PC-9 (cell line): Measurements from ENCODE around the gene FAM98C. TPM values are rescaled to one million over a fixed set of nuclear protein-coding genes. Genes with fewer than 3 reads are reported as not detected.
"Not testable (repeated sequence)": the region's sequence is repeated elsewhere in the genome, so short reads cannot be mapped to it uniquely, and the experiment has no call there.

Source experiments
- BruUV-seq: library from RNA; stranded (reverse); fragments of 400-500 nt; replicated peaks from 2 replicates; lab custom pipeline; 2021; lab: Mats Ljungman, UMichigan
- CTCF ChIA-PET: fragments of 300-600 bp; sonication (Branson Sonifier 250); formaldehyde crosslinking; loops from one replicate; lab custom pipeline; 2022; ENCODE audit warnings: antibody characterized with exemption; lab: Charles Lee
- POLR2A ChIA-PET: fragments of 300-600 bp; sonication (Branson Sonifier 250); formaldehyde crosslinking; loops from one replicate; lab custom pipeline; 2022; ENCODE audit warnings: antibody characterized with exemption; ENCODE audit not compliant: unreplicated experiment; lab: Charles Lee
- DNase-seq, 2 experiments: peaks; one replicate each; pipeline versions ENCODE4 v3.0.0 to v3.0.0-alpha.2; 2015 to 2022; ENCODE audit warnings: mixed read lengths in 1 of 2
- H2AFZ ChIP-seq: fragments of 200-600 bp; sonication (generic); 2 replicates; pipeline ENCODE4 v1.8.1; 2017; ENCODE audit warnings: antibody characterized with exemption
- H3F3A ChIP-seq: fragments of 200-600 bp; sonication (generic); 2 replicates; pipeline ENCODE4 v1.8.1; 2017; ENCODE audit warnings: antibody characterized with exemption, mild to moderate bottlenecking, low read depth; ENCODE audit not compliant: insufficient read depth
- H3K27ac ChIP-seq: fragments of 200-600 bp; sonication (generic); 2 replicates; pipeline ENCODE4 v1.6.1; 2016; ENCODE audit warnings: mixed run types
- H3K27me3 ChIP-seq: fragments of 200-600 bp; sonication (generic); 2 replicates; pipeline ENCODE4 v1.6.1; 2016; ENCODE audit warnings: low read depth, mixed run types; ENCODE audit not compliant: insufficient read depth
- H3K36me3 ChIP-seq: fragments of 200-600 bp; sonication (generic); 2 replicates; pipeline ENCODE4 v1.6.1; 2016; ENCODE audit warnings: low read depth, mixed run types
- H3K4me1 ChIP-seq: fragments of 200-600 bp; sonication (generic); replicated peaks from 2 replicates; pipeline ENCODE4 v1.6.1; 2016; ENCODE audit warnings: mixed run types; ENCODE audit not compliant: insufficient read depth
- H3K4me2 ChIP-seq: fragments of 200-600 bp; sonication (generic); 2 replicates; pipeline ENCODE4 v1.6.1; 2017; ENCODE audit warnings: mixed run types
- H3K4me3 ChIP-seq: fragments of 200-600 bp; sonication (generic); 2 replicates; pipeline ENCODE4 v1.6.1; 2016; ENCODE audit warnings: mixed run types
- H3K79me2 ChIP-seq: fragments of 200-600 bp; sonication (generic); 2 replicates; pipeline ENCODE4 v1.6.1; 2017; ENCODE audit warnings: low read depth, mixed run types
- H3K9me2 ChIP-seq: fragments of 200-600 bp; sonication (generic); 2 replicates; pipeline ENCODE4 v1.8.1; 2017; ENCODE audit warnings: mild to moderate bottlenecking; ENCODE audit not compliant: insufficient read depth
- H3K9me3 ChIP-seq: fragments of 200-600 bp; sonication (generic); 2 replicates; pipeline ENCODE4 v1.8.1; 2016; ENCODE audit warnings: low read depth; ENCODE audit not compliant: insufficient read depth
- H4K20me1 ChIP-seq: fragments of 200-600 bp; sonication (generic); 2 replicates; pipeline ENCODE4 v1.8.1; 2017; ENCODE audit not compliant: insufficient read depth
- EZH2 ChIP-seq: fragments of 200-600 bp; sonication (generic); IDR thresholded peaks from 2 replicates; pipeline ENCODE4 v1.8.0; 2017; ENCODE audit warnings: antibody characterized with exemption, low read depth
- intact Hi-C: fragments of 100-400 bp; cut with micrococcal nuclease; formaldehyde crosslinking; loops from one replicate; pipeline ENCODE4 v1.10.0; 2022; ENCODE audit not compliant: unreplicated experiment
- total RNA-seq: library from RNA; stranded (reverse); gene quantifications from 2 replicates; pipeline ENCODE4 v1.2.3, GENCODE V29; 2021
- TF ChIP-seq, protein P1 (sequence below): fragments of 200-600 bp; sonication (generic); conservative IDR thresholded peaks from 2 replicates; pipeline ENCODE4 v1.6.1; 2017; ENCODE audit warnings: mixed run types, antibody characterized with exemption, mild to moderate bottlenecking, moderate library complexity

FAM98C gene
- total RNA-seq, 1 experiment from 2014 or later: 15.8 TPM

DNA sequence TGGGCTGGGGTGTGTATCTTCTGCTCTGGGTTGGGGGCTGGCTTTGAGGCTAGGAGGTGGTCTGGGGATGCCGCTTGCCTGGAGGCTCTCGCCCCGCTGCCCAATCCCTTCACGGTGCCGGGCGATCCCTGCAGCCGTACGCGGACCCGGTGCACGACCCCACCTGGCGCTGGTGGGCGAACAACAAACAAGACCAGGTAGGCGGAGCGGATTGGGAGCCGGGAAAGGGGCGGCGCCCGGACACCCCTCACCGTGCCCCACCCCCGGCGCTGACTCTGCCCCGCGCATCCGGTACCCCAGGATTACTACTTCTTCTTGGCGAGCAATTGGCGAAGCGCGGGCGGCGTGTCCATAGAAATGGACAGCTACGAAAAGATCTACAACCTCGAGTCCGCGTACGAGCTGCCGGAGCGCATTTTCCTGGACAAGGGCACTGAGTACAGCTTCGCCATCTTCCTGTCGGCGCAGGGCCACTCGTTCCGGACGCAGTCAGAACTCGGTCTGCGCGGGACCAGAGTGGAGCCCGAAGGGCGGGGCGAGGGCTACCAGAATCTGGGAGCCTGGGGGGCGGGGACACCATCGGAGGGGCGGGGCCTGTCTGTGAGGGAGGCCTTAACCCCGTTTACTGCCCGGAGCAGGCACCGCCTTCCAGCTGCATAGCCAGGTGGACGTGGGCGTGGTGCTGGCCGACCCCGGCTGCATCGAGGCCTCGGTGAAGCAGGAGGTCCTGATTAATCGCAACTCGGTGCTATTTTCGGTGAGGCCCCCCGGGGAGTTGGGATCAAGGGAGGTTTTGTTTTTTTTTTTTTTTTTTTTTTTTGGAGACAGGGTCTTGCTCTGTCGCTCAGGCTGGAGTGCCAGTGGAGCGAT, 40.6 kb upstream of the FAM98C start:
- intact Hi-C loops: no loop called here
- ChIA-PET CTCF (interaction anchor here (0.7 kb wide), 1 partner anchor 407 kb away, joined by 4 read pairs; no protein-coding TSS in a partner anchor), POLR2A (interaction anchor here (0.6 to 0.7 kb wide), 3 partner anchors 40 to 981 kb away, joined by 3 to 6 read pairs (median 4); no protein-coding TSS in a partner anchor)
- Histone ChIP-seq H3K9me2 (no peaks in the 10 kb centered on the region), H3K27me3 (peaks cover 41% of the 10 kb centered on the region; the same call in 1 of the 2 replicates), H3K4me1 (peaks cover 6% of the 10 kb centered on the region; the same call in 1 of the 2 replicates), H3K79me2 (no peaks in the 10 kb centered on the region), H4K20me1 (no peaks in the 10 kb centered on the region), H3K27ac (no peak overlapping the region), H2AFZ (peak overlapping the region; percentile 94), H3K4me3 (peak overlapping the region; percentile 74), H3F3A (peaks cover 2% of the 10 kb centered on the region; the same call in 1 of the 2 replicates), H3K36me3 (no peaks in the 10 kb centered on the region), H3K9me3 (no peaks in the 10 kb centered on the region), H3K4me2 (peak overlapping the region; percentile 98)
- TF ChIP-seq, protein P1, sequence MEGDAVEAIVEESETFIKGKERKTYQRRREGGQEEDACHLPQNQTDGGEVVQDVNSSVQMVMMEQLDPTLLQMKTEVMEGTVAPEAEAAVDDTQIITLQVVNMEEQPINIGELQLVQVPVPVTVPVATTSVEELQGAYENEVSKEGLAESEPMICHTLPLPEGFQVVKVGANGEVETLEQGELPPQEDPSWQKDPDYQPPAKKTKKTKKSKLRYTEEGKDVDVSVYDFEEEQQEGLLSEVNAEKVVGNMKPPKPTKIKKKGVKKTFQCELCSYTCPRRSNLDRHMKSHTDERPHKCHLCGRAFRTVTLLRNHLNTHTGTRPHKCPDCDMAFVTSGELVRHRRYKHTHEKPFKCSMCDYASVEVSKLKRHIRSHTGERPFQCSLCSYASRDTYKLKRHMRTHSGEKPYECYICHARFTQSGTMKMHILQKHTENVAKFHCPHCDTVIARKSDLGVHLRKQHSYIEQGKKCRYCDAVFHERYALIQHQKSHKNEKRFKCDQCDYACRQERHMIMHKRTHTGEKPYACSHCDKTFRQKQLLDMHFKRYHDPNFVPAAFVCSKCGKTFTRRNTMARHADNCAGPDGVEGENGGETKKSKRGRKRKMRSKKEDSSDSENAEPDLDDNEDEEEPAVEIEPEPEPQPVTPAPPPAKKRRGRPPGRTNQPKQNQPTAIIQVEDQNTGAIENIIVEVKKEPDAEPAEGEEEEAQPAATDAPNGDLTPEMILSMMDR: no peak
- TF ChIP-seq EZH2: no peak
- DNase-seq: peak; percentile 57 to 83
- BruUV-seq: TSS peak; percentile 70

DNA sequence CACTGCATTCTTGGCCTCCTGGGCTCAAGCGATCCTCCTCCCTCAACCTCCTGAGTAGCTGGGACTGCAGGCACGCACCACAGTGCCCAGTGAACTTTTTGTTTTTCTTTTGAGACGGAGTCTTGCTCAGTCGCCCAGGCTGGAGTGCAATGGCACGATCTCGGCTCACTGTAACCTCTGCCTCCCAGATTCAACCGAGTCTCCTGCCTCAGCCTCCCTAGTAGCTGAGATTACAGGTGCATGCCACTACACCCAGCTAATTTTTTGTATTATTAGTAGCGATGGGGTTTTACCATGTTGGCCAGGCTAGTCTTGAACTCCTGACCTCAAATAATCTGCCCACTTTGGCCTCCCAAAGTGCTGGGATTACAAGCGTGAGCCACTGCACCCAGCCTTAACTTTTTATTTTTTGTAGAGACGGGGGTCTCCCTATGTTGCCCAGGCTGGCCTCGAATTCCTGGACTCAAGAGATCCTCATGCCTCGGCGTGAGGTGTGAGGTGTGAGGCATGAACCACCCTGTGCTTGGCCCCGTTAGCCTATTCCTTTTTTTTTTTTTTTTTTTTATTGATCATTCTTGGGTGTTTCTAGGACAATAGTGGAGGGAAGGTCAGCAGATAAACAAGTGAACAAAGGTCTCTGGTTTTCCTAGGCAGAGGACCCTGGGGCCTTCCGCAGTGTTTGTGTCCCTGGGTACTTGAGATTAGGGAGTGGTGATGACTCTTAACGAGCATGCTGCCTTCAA, 39.8 kb upstream of the FAM98C start:
- H3K9me2 ChIP-seq, H3K9me3 ChIP-seq, H3F3A ChIP-seq, H4K20me1 ChIP-seq, H3K36me3 ChIP-seq, CTCF ChIA-PET, DNase-seq, H3K4me1 ChIP-seq, intact Hi-C loops, H3K79me2 ChIP-seq, H3K27ac ChIP-seq: not testable (repeated sequence)
- Histone ChIP-seq H3K4me2 (peak overlapping the region; percentile 98), H3K27me3 (peaks cover 36% of the 10 kb centered on the region; the same call in 1 of the 2 replicates), H3K4me3 (peak overlapping the region; percentile 74), H2AFZ (peak overlapping the region; percentile 94)
- BruUV-seq: TSS peak; percentile 39
- POLR2A ChIA-PET: interaction anchor here (0.6 kb wide), 2 partner anchors 39 to 125 kb away, joined by 3 to 6 read pairs; no protein-coding TSS in a partner anchor

DNA sequence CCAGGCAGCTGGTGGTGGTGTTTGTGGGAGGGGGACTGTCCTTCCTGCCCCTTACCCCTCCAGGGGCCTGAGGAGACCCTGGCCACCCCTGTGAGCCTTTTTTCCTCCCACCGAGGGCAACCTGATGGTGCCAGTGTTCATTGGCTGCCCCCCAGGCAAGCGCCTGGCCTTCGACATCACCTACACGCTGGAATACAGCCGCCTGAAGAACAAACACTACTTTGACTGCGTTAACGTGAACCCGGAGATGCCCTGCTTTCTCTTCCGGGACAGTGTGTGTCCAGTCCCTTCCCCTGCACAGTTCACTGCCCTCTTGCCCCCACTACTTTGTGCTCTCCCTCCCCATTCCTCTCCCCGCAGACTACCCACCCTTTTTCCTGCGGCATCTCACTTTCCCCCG, 35.9 kb upstream of the FAM98C start:
- Histone ChIP-seq H2AFZ (no peak overlapping the region), H3K79me2 (no peaks in the 10 kb centered on the region)
- CTCF ChIA-PET: no interaction called here

More for the DNA sequence above, 35.9 kb upstream of the FAM98C start:
- Histone ChIP-seq H3F3A (no peaks in the 10 kb centered on the region; the same call in 1 of the 2 replicates), H3K9me2 (no peaks in the 10 kb centered on the region), H3K4me3 (no peak overlapping the region), H3K27ac (no peak overlapping the region), H3K4me2 (no peak overlapping the region), H3K9me3 (no peaks in the 10 kb centered on the region), H4K20me1 (no peaks in the 10 kb centered on the region), H3K27me3 (0 out of 2 replicates have a peak, but pooled peaks cover 5% of the 10 kb centered on the region), H3K36me3 (no peaks in the 10 kb centered on the region), H3K4me1 (peaks cover 6% of the 10 kb centered on the region; the same call in 1 of the 2 replicates)
- BruUV-seq: no TSS peak
- no peak for DNase-seq
- POLR2A ChIA-PET: interaction anchor here (0.6 to 0.7 kb wide), 2 partner anchors 12 to 30 kb away, joined by 5 to 7 read pairs; no protein-coding TSS in a partner anchor
- no peak for TF ChIP-seq EZH2
- TF ChIP-seq, protein P1: no peak
- intact Hi-C loops: no loop called here
